Activated T-cell treated with anti-CD3 and anti-CD28 coated beads, Interleukin-2, amount 50 U/mL, for 4 hours (primary cell): ENCODE results near the gene GEMIN8. TPM values are rescaled to one million over a fixed set of nuclear protein-coding genes. Genes with fewer than 3 reads are reported as not detected.

Experiments
- ATAC-seq, 2 donors: fragments of 200-7000 bp; cut with Tn5 transposase; one replicate each; pipeline ENCODE4 v1.10.0; 2021
- DNase-seq: peaks from one replicate; pipeline ENCODE4 v3.0.0-alpha.2; 2020
- H3K27me3 Mint-ChIP-seq: one replicate; pipeline ENCODE4 v1.8.0; 2021; ENCODE audit warnings: low read depth, mixed read lengths
- H3K36me3 Mint-ChIP-seq: one replicate; pipeline ENCODE4 v1.8.0; 2022; ENCODE audit warnings: mixed read lengths; ENCODE audit not compliant: insufficient read depth
- H3K4me1 Mint-ChIP-seq: one replicate; pipeline ENCODE4 v1.8.0; 2021; ENCODE audit warnings: low read depth, mixed read lengths
- H3K4me3 Mint-ChIP-seq: one replicate; pipeline ENCODE4 v1.8.0; 2021; ENCODE audit warnings: mild to moderate bottlenecking, moderate library complexity, mixed read lengths
- H3K9me3 Mint-ChIP-seq: one replicate; pipeline ENCODE4 v1.8.0; 2021; ENCODE audit warnings: mixed read lengths
- total RNA-seq, 3 donors: library from RNA; stranded (reverse); gene quantifications; one replicate each; pipeline ENCODE4 v1.2.1, GENCODE V29; 2021

The GEMIN8 gene
- 10 to 100 TPM; 18.2 to 20.2 (median 18.8) TPM for total RNA-seq

GRCh38 chrX:14029425-14030173 lies at the start of gene GEMIN8:
Gene GEMIN8, minus strand, starts transcription at chrX:14029892. Its CDS starts 8,414 bp downstream, at chrX:14021478.
- peak; percentile 81 to 84 for ATAC-seq
- no peaks in the 10 kb centered on the region for H3K27me3 Mint-ChIP-seq
- H3K4me3 Mint-ChIP-seq = peak within 1 kb of the TSS; percentile 91
- peaks cover 37% of the 10 kb centered on the region for H3K4me1 Mint-ChIP-seq
- DNase-seq = peak; percentile 88
- H3K36me3 Mint-ChIP-seq = peaks cover 6% of the 10 kb centered on the region
- H3K9me3 Mint-ChIP-seq = no peaks in the 10 kb centered on the region

GRCh38 chrX:14076639-14077038 lies 46.9 kb upstream of the GEMIN8 start:
- no peak overlapping the region for H3K4me3 Mint-ChIP-seq
- ATAC-seq (no peak), DNase-seq (no peak)
- H3K27me3 Mint-ChIP-seq = no peaks in the 10 kb centered on the region
- no peaks in the 10 kb centered on the region for H3K9me3 Mint-ChIP-seq
- H3K36me3 Mint-ChIP-seq = no peaks in the 10 kb centered on the region
- H3K4me1 Mint-ChIP-seq = no peaks in the 10 kb centered on the region

- Mint-ChIP-seq H3K36me3 (no peaks in the 10 kb centered on the region), H3K4me1 (no peaks in the 10 kb centered on the region), H3K27me3 (no peaks in the 10 kb centered on the region), H3K9me3 (no peaks in the 10 kb centered on the region), H3K4me3 (no peak overlapping the region)
- DNase-seq = no peak
- ATAC-seq = no peak
These were observed 43.9 kb upstream of the GEMIN8 start for GRCh38 chrX:14073556-14073955.

- H3K27me3 Mint-ChIP-seq = no peaks in the 10 kb centered on the region
These were observed 43.4 kb upstream of the GEMIN8 start for GRCh38 chrX:14073071-14073470.

GRCh38 chrX:14065800-14066199 lies 36.1 kb upstream of the GEMIN8 start:
- no peaks in the 10 kb centered on the region for H3K9me3 Mint-ChIP-seq
- H3K36me3 Mint-ChIP-seq = no peaks in the 10 kb centered on the region
- no peaks in the 10 kb centered on the region for H3K4me1 Mint-ChIP-seq
- H3K4me3 Mint-ChIP-seq = no peak overlapping the region
- DNase-seq (no peak), ATAC-seq (no peak)
- H3K27me3 Mint-ChIP-seq = peaks cover 2% of the 10 kb centered on the region

More at GRCh38 chrX:14073071-14073470, 43.4 kb upstream of the GEMIN8 start:
- ATAC-seq = no peak
- H3K4me1 Mint-ChIP-seq = no peaks in the 10 kb centered on the region
- no peak for DNase-seq
- no peaks in the 10 kb centered on the region for H3K36me3 Mint-ChIP-seq
- H3K9me3 Mint-ChIP-seq = no peaks in the 10 kb centered on the region
- H3K4me3 Mint-ChIP-seq = no peak overlapping the region

- H3K36me3 Mint-ChIP-seq = no peaks in the 10 kb centered on the region
- no peak overlapping the region for H3K4me3 Mint-ChIP-seq
- H3K27me3 Mint-ChIP-seq = peaks cover 2% of the 10 kb centered on the region
- DNase-seq = no peak
- H3K9me3 Mint-ChIP-seq = no peaks in the 10 kb centered on the region
- H3K4me1 Mint-ChIP-seq = no peaks in the 10 kb centered on the region
- ATAC-seq = no peak
These were observed 35.1 kb upstream of the GEMIN8 start for GRCh38 chrX:14064626-14065432.

GRCh38 chrX:14062524-14062923 lies 32.8 kb upstream of the GEMIN8 start:
- no peak for ATAC-seq
- peaks cover 2% of the 10 kb centered on the region for H3K27me3 Mint-ChIP-seq
- no peak for DNase-seq
- no peak overlapping the region for H3K4me3 Mint-ChIP-seq
- H3K36me3 Mint-ChIP-seq = no peaks in the 10 kb centered on the region
- no peaks in the 10 kb centered on the region for H3K4me1 Mint-ChIP-seq
- H3K9me3 Mint-ChIP-seq = no peaks in the 10 kb centered on the region

- Mint-ChIP-seq H3K9me3 (no peaks in the 10 kb centered on the region), H3K4me3 (no peak overlapping the region), H3K36me3 (no peaks in the 10 kb centered on the region), H3K27me3 (peaks cover 16% of the 10 kb centered on the region), H3K4me1 (no peaks in the 10 kb centered on the region)
- no peak for DNase-seq
- ATAC-seq = no peak
These were observed 26.5 kb upstream of the GEMIN8 start for GRCh38 chrX:14056206-14056605.

GRCh38 chrX:14051416-14051815 lies 21.7 kb upstream of the GEMIN8 start:
- H3K4me1 Mint-ChIP-seq = no peaks in the 10 kb centered on the region
- ATAC-seq (no peak), DNase-seq (no peak)
- H3K4me3 Mint-ChIP-seq = no peak overlapping the region
- H3K9me3 Mint-ChIP-seq = no peaks in the 10 kb centered on the region
- peaks cover 27% of the 10 kb centered on the region for H3K27me3 Mint-ChIP-seq
- no peaks in the 10 kb centered on the region for H3K36me3 Mint-ChIP-seq

- Mint-ChIP-seq H3K27me3 (peaks cover 25% of the 10 kb centered on the region), H3K4me1 (no peaks in the 10 kb centered on the region), H3K36me3 (no peaks in the 10 kb centered on the region), H3K9me3 (no peaks in the 10 kb centered on the region), H3K4me3 (no peak overlapping the region)
- peak in 1 of 2 donors; percentile 38 for ATAC-seq
- DNase-seq = no peak
These were observed 21.0 kb upstream of the GEMIN8 start for GRCh38 chrX:14050709-14051108.

GRCh38 chrX:14043209-14043608 lies 13.5 kb upstream of the GEMIN8 start:
- H3K36me3 Mint-ChIP-seq = no peaks in the 10 kb centered on the region
- no peak overlapping the region for H3K4me3 Mint-ChIP-seq
- ATAC-seq = no peak
- no peak for DNase-seq
- H3K27me3 Mint-ChIP-seq = peaks cover 9% of the 10 kb centered on the region
- H3K4me1 Mint-ChIP-seq = no peaks in the 10 kb centered on the region
- no peaks in the 10 kb centered on the region for H3K9me3 Mint-ChIP-seq

GRCh38 chrX:14039344-14039743 lies 9.7 kb upstream of the GEMIN8 start:
- H3K4me1 Mint-ChIP-seq = no peaks in the 10 kb centered on the region
- peak; percentile 62 for DNase-seq
- H3K4me3 Mint-ChIP-seq = no peak overlapping the region
- peak; percentile 57 to 79 for ATAC-seq
- no peaks in the 10 kb centered on the region for H3K9me3 Mint-ChIP-seq
- no peaks in the 10 kb centered on the region for H3K27me3 Mint-ChIP-seq
- H3K36me3 Mint-ChIP-seq = no peaks in the 10 kb centered on the region

GRCh38 chrX:14038375-14039085 lies 8.8 kb upstream of the GEMIN8 start:
- peaks cover 2% of the 10 kb centered on the region for H3K4me1 Mint-ChIP-seq
- no peak overlapping the region for H3K4me3 Mint-ChIP-seq
- H3K27me3 Mint-ChIP-seq = no peaks in the 10 kb centered on the region
- no peaks in the 10 kb centered on the region for H3K9me3 Mint-ChIP-seq
- H3K36me3 Mint-ChIP-seq = no peaks in the 10 kb centered on the region
- ATAC-seq (no peak), DNase-seq (no peak)

- ATAC-seq (no peak), DNase-seq (peak; percentile 60)
- Mint-ChIP-seq H3K36me3 (no peaks in the 10 kb centered on the region), H3K4me1 (peaks cover 24% of the 10 kb centered on the region), H3K4me3 (no peak overlapping the region), H3K9me3 (no peaks in the 10 kb centered on the region), H3K27me3 (no peaks in the 10 kb centered on the region)
These were observed 2.7 kb upstream of the GEMIN8 start for GRCh38 chrX:14032406-14032805.
